Measurements from ENCODE around the gene D2HGDH.

Gene D2HGDH

GRCh38 chr2:241796610-241797138 lies 62.2 kb downstream of the D2HGDH start:
- Histone ChIP-seq H3K4me1 (ENCODE audit: control insufficient read depth in 1 of 2, insufficient read depth in 2 of 2, low read length in 2 of 2) (peaks cover 0 to under 1% of the 10 kb centered on the region in 2 experiments), H3K9me3 (ENCODE audit: insufficient read depth, low read depth, low read length) (peaks cover 6% of the 10 kb centered on the region), H3K4ac (ENCODE audit: low read depth, low read length) (no peak overlapping the region), H2BK12ac (ENCODE audit: low read length) (no peak overlapping the region), H3K27me3 (ENCODE audit: insufficient read depth, low read length) (no peaks in the 10 kb centered on the region), H4K91ac (ENCODE audit: low read depth, low read length) (no peak overlapping the region), H3K36me3 (ENCODE audit: control insufficient read depth in 1 of 2, insufficient read depth in 2 of 2, low read length in 2 of 2) (no peaks in the 10 kb centered on the region), H3K79me2 (ENCODE audit: control insufficient read depth, insufficient read depth, low read length, poor library complexity) (no peaks in the 10 kb centered on the region), H4K8ac (ENCODE audit: low read depth, low read length) (no peak overlapping the region), H2BK5ac (ENCODE audit: low read depth, low read length, poor library complexity) (no peak overlapping the region), H2BK120ac (ENCODE audit: insufficient read depth, low read length, poor library complexity) (no peak overlapping the region), H4K12ac (ENCODE audit: low read depth, low read length) (no peak overlapping the region), H3K4me2 (ENCODE audit: low read length) (no peak overlapping the region), H3K9ac (ENCODE audit: low read length) (no peak overlapping the region), H2AK5ac (ENCODE audit: low read length) (no peak overlapping the region), H2AFZ (ENCODE audit: insufficient read depth, low read length, poor library complexity) (no peak overlapping the region), H3K27ac (ENCODE audit: low read depth, low read length) (no peak overlapping the region), H3K14ac (ENCODE audit: low read length) (no peak overlapping the region), H3K4me3 (ENCODE audit: low read depth, low read length) (no peak overlapping the region), H3K18ac (ENCODE audit: low read length) (no peak overlapping the region), H3K23ac (ENCODE audit: low read length) (no peak overlapping the region), H3K79me1 (ENCODE audit: low read length) (no peaks in the 10 kb centered on the region)
- no peak for DNase-seq
- no CpG with 5 or more reads among the region's 13 CpGs for WGBS (ENCODE audit: extremely low coverage, insufficient coverage, insufficient read length)

GRCh38 chr2:241797441-241798080 lies 63.1 kb downstream of the D2HGDH start:
- Histone ChIP-seq H3K4ac (ENCODE audit: low read depth, low read length) (no peak overlapping the region), H3K36me3 (ENCODE audit: control insufficient read depth in 1 of 2, insufficient read depth in 2 of 2, low read length in 2 of 2) (no peaks in the 10 kb centered on the region), H3K18ac (ENCODE audit: low read length) (no peak overlapping the region), H2BK12ac (ENCODE audit: low read length) (no peak overlapping the region), H3K23ac (ENCODE audit: low read length) (no peak overlapping the region), H3K9me3 (ENCODE audit: insufficient read depth, low read depth, low read length) (peaks cover 6% of the 10 kb centered on the region), H4K8ac (ENCODE audit: low read depth, low read length) (no peak overlapping the region), H3K4me2 (ENCODE audit: low read length) (no peak overlapping the region), H2BK120ac (ENCODE audit: insufficient read depth, low read length, poor library complexity) (no peak overlapping the region), H3K9ac (ENCODE audit: low read length) (no peak overlapping the region), H2BK5ac (ENCODE audit: low read depth, low read length, poor library complexity) (no peak overlapping the region), H4K12ac (ENCODE audit: low read depth, low read length) (no peak overlapping the region), H2AFZ (ENCODE audit: insufficient read depth, low read length, poor library complexity) (no peak overlapping the region), H3K27ac (ENCODE audit: low read depth, low read length) (no peak overlapping the region), H2AK5ac (ENCODE audit: low read length) (no peak overlapping the region), H3K14ac (ENCODE audit: low read length) (no peak overlapping the region), H4K91ac (ENCODE audit: low read depth, low read length) (no peak overlapping the region), H3K79me1 (ENCODE audit: low read length) (no peaks in the 10 kb centered on the region), H3K27me3 (ENCODE audit: insufficient read depth, low read length) (no peaks in the 10 kb centered on the region), H3K4me1 (ENCODE audit: control insufficient read depth in 1 of 2, insufficient read depth in 2 of 2, low read length in 2 of 2) (peaks cover 0 to 2% of the 10 kb centered on the region in 2 experiments), H3K79me2 (ENCODE audit: control insufficient read depth, insufficient read depth, low read length, poor library complexity) (no peaks in the 10 kb centered on the region), H3K4me3 (ENCODE audit: low read depth, low read length) (no peak overlapping the region)
- no peak for DNase-seq
- no CpG with 5 or more reads among the region's 19 CpGs for WGBS (ENCODE audit: extremely low coverage, insufficient coverage, insufficient read length)

- no peak overlapping the region for H2AFZ ChIP-seq (ENCODE audit: insufficient read depth, low read length, poor library complexity)
- WGBS (ENCODE audit: extremely low coverage, insufficient coverage, insufficient read length): no CpG with 5 or more reads among the region's 14 CpGs
- H3K4ac ChIP-seq (ENCODE audit: low read depth, low read length): no peak overlapping the region
- no peak overlapping the region for H3K4me2 ChIP-seq (ENCODE audit: low read length)
- H3K4me3 ChIP-seq (ENCODE audit: low read depth, low read length): no peak overlapping the region
- H3K23ac ChIP-seq (ENCODE audit: low read length): no peak overlapping the region
- H4K8ac ChIP-seq (ENCODE audit: low read depth, low read length): no peak overlapping the region
- no peak overlapping the region for H2BK120ac ChIP-seq (ENCODE audit: insufficient read depth, low read length, poor library complexity)
- H3K9me3 ChIP-seq (ENCODE audit: insufficient read depth, low read depth, low read length): peaks cover 6% of the 10 kb centered on the region
- DNase-seq: no peak
- H4K91ac ChIP-seq (ENCODE audit: low read depth, low read length): no peak overlapping the region
- H3K36me3 ChIP-seq (ENCODE audit: control insufficient read depth in 1 of 2, insufficient read depth in 2 of 2, low read length in 2 of 2): no peaks in the 10 kb centered on the region
- no peaks in the 10 kb centered on the region for H3K27me3 ChIP-seq (ENCODE audit: insufficient read depth, low read length)
- no peak overlapping the region for H3K18ac ChIP-seq (ENCODE audit: low read length)
- H3K79me2 ChIP-seq (ENCODE audit: control insufficient read depth, insufficient read depth, low read length, poor library complexity): no peaks in the 10 kb centered on the region
- no peak overlapping the region for H2AK5ac ChIP-seq (ENCODE audit: low read length)
- no peak overlapping the region for H3K9ac ChIP-seq (ENCODE audit: low read length)
- H3K79me1 ChIP-seq (ENCODE audit: low read length): no peaks in the 10 kb centered on the region
- peaks cover 0 to 2% of the 10 kb centered on the region in 2 experiments for H3K4me1 ChIP-seq (ENCODE audit: control insufficient read depth in 1 of 2, insufficient read depth in 2 of 2, low read length in 2 of 2)
- H2BK5ac ChIP-seq (ENCODE audit: low read depth, low read length, poor library complexity): no peak overlapping the region
- no peak overlapping the region for H4K12ac ChIP-seq (ENCODE audit: low read depth, low read length)
- no peak overlapping the region for H3K27ac ChIP-seq (ENCODE audit: low read depth, low read length)
- no peak overlapping the region for H2BK12ac ChIP-seq (ENCODE audit: low read length)
- H3K14ac ChIP-seq (ENCODE audit: low read length): no peak overlapping the region
Observed at GRCh38 chr2:241798081-241798630, 63.7 kb downstream of the D2HGDH start.

- Histone ChIP-seq H2BK5ac (ENCODE audit: low read depth, low read length, poor library complexity) (no peak overlapping the region), H4K91ac (ENCODE audit: low read depth, low read length) (no peak overlapping the region), H3K18ac (ENCODE audit: low read length) (no peak overlapping the region), H3K9me3 (ENCODE audit: insufficient read depth, low read depth, low read length) (peaks cover 7% of the 10 kb centered on the region), H3K36me3 (ENCODE audit: control insufficient read depth in 1 of 2, insufficient read depth in 2 of 2, low read length in 2 of 2) (no peaks in the 10 kb centered on the region), H3K4me1 (ENCODE audit: control insufficient read depth in 1 of 2, insufficient read depth in 2 of 2, low read length in 2 of 2) (peaks cover 0 to 2% of the 10 kb centered on the region in 2 experiments), H3K79me2 (ENCODE audit: control insufficient read depth, insufficient read depth, low read length, poor library complexity) (no peaks in the 10 kb centered on the region), H3K9ac (ENCODE audit: low read length) (no peak overlapping the region), H3K4ac (ENCODE audit: low read depth, low read length) (no peak overlapping the region), H4K8ac (ENCODE audit: low read depth, low read length) (no peak overlapping the region), H2AFZ (ENCODE audit: insufficient read depth, low read length, poor library complexity) (no peak overlapping the region), H2BK120ac (ENCODE audit: insufficient read depth, low read length, poor library complexity) (no peak overlapping the region), H3K27ac (ENCODE audit: low read depth, low read length) (no peak overlapping the region), H3K27me3 (ENCODE audit: insufficient read depth, low read length) (no peaks in the 10 kb centered on the region), H3K23ac (ENCODE audit: low read length) (no peak overlapping the region), H3K14ac (ENCODE audit: low read length) (no peak overlapping the region), H2AK5ac (ENCODE audit: low read length) (no peak overlapping the region), H3K4me2 (ENCODE audit: low read length) (no peak overlapping the region), H3K79me1 (ENCODE audit: low read length) (no peaks in the 10 kb centered on the region), H3K4me3 (ENCODE audit: low read depth, low read length) (no peak overlapping the region), H2BK12ac (ENCODE audit: low read length) (no peak overlapping the region), H4K12ac (ENCODE audit: low read depth, low read length) (no peak overlapping the region)
- no CpG with 5 or more reads among the region's 21 CpGs for WGBS (ENCODE audit: extremely low coverage, insufficient coverage, insufficient read length)
- DNase-seq: no peak
Observed at GRCh38 chr2:241798631-241799521, 64.4 kb downstream of the D2HGDH start.
